Peyer's patch (tissue), 4 donors: ENCODE results near the gene VILL. TPM values are rescaled to one million over a fixed set of nuclear protein-coding genes. Genes with fewer than 3 reads are reported as not detected.
A peak's percentile ranks its signal among the peaks of the same experiment; 100 is the strongest.

Experiments
- DNase-seq, 3 donors: peaks; one replicate each; pipeline ENCODE4 v3.0.0-alpha.2; 2017 to 2019
- H3K27ac ChIP-seq, 4 donors: fragments of 200-600 bp; sonication (generic); one replicate each; pipeline ENCODE4 v1.5.1; 2016 to 2019
- H3K27me3 ChIP-seq, 2 donors: fragments of 200-600 bp; sonication (generic); one replicate each; pipeline ENCODE4 v1.5.1; 2019
- H3K36me3 ChIP-seq, 3 donors: fragments of 200-600 bp; sonication (generic); one replicate each; pipeline ENCODE4 v1.5.1; 2016 to 2019
- H3K4me1 ChIP-seq, 4 donors: fragments of 200-600 bp; sonication (generic); one replicate each; pipeline ENCODE4 v1.5.1; 2016 to 2019
- H3K4me3 ChIP-seq, 4 donors: fragments of 200-600 bp; sonication (generic); 1 replicate in 3 of 4; 2 replicates in 1 of 4; pipeline ENCODE4 v1.5.1; 2016 to 2019; ENCODE audit warnings: mild to moderate bottlenecking in 1 of 4
- H3K9me3 ChIP-seq, 4 donors: fragments of 200-600 bp; sonication (generic); one replicate each; pipeline ENCODE4 v1.5.1; 2016 to 2019; ENCODE audit warnings: mild to moderate bottlenecking in 1 of 4
- CTCF ChIP-seq, 6 experiments: fragments of 450-650 bp in 4 of 6; fragments of 200-600 bp in 2 of 6; sonication (generic) in 1 of 6; IDR thresholded peaks; one replicate each; pipeline ENCODE4 v1.5.1; 2017 to 2019; ENCODE audit warnings: antibody characterized with exemption in 6 of 6, mild to moderate bottlenecking in 3 of 6, moderate library complexity in 1 of 6
- POLR2A ChIP-seq, 2 donors: fragments of 450-650 bp; IDR thresholded peaks; one replicate each; pipeline ENCODE4 v1.5.1; 2017; ENCODE audit warnings: antibody characterized with exemption in 2 of 2, mild to moderate bottlenecking in 2 of 2, moderate library complexity in 2 of 2
- total RNA-seq, 4 donors: library from RNA; depleted of rRNA; stranded (reverse); fragments of >200 nt; gene quantifications; one replicate each; pipeline ENCODE4 v1.1.0, GENCODE V29; 2016

The VILL gene
- total RNA-seq, 4 donors from 2014 or later: 59.4 to 309 (median 230) TPM

GRCh38 chr3:38036286-38036685 lies 45.7 kb downstream of the VILL start:
- no peaks in the 10 kb centered on the region for H3K36me3 ChIP-seq
- peak in 1 of 3 donors; percentile 13 for DNase-seq
- H3K4me3 ChIP-seq: no peak overlapping the region
- no peak for TF ChIP-seq CTCF (IDR thresholded peaks at IDR 0.05)
- TF ChIP-seq POLR2A (IDR thresholded peaks at IDR 0.05): no peak
- no peak overlapping the region for H3K27ac ChIP-seq
- no peaks in the 10 kb centered on the region for H3K9me3 ChIP-seq
- peaks cover 0 to 16% (median 3%) of the 10 kb centered on the region in 4 donors for H3K4me1 ChIP-seq
- no peaks in the 10 kb centered on the region for H3K27me3 ChIP-seq

GRCh38 chr3:38036906-38037305 lies 46.3 kb downstream of the VILL start:
- peak in 1 of 3 donors; percentile 30 for DNase-seq
- TF ChIP-seq CTCF (IDR thresholded peaks at IDR 0.05): no peak
- no peaks in the 10 kb centered on the region for H3K36me3 ChIP-seq
- H3K27ac ChIP-seq: no peak overlapping the region
- no peaks in the 10 kb centered on the region for H3K9me3 ChIP-seq
- H3K4me3 ChIP-seq: no peak overlapping the region
- H3K4me1 ChIP-seq: peaks cover 0 to 16% (median 3%) of the 10 kb centered on the region in 4 donors
- H3K27me3 ChIP-seq: no peaks in the 10 kb centered on the region

- Histone ChIP-seq H3K27me3 (no peaks in the 10 kb centered on the region), H3K36me3 (no peaks in the 10 kb centered on the region), H3K4me3 (no peak overlapping the region), H3K27ac (peak overlapping the region; percentile 32 to 62 (median 54)), H3K4me1 (peaks cover 0 to 16% (median 3%) of the 10 kb centered on the region in 4 donors), H3K9me3 (no peaks in the 10 kb centered on the region)
- no peak for TF ChIP-seq CTCF (IDR thresholded peaks at IDR 0.05)
- no peak for TF ChIP-seq POLR2A (IDR thresholded peaks at IDR 0.05)
- no peak for DNase-seq
These were observed 47.9 kb downstream of the VILL start for GRCh38 chr3:38038447-38038911.

- no peaks in the 10 kb centered on the region for H3K9me3 ChIP-seq
- no peaks in the 10 kb centered on the region for H3K27me3 ChIP-seq
- H3K4me3 ChIP-seq: peak within 1 kb of the TSS; percentile 49 to 60 (median 52)
- peak within 1 kb of the TSS; percentile 32 to 62 (median 60) for H3K27ac ChIP-seq
- TF ChIP-seq CTCF (IDR thresholded peaks at IDR 0.05) (no peak), POLR2A (IDR thresholded peaks at IDR 0.05) (no peak)
- DNase-seq: peak; percentile 74 to 95 (median 83)
- H3K4me1 ChIP-seq: peaks cover 0 to 16% (median 3%) of the 10 kb centered on the region in 4 donors
- no peaks in the 10 kb centered on the region for H3K36me3 ChIP-seq
These were observed 48.7 kb downstream of the VILL start, which contains the start of gene DLEC1 for GRCh38 chr3:38039101-38039898. TSS of gene DLEC1 (plus strand) at chr3:38039208. CDS start at chr3:38039226, 18 bp downstream.

GRCh38 chr3:38039899-38040261 lies 49.3 kb downstream of the VILL start:
- Histone ChIP-seq H3K4me3 (peak overlapping the region; percentile 49 to 60 (median 52)), H3K36me3 (no peaks in the 10 kb centered on the region), H3K9me3 (no peaks in the 10 kb centered on the region), H3K27ac (peak overlapping the region in 3 of 4 donors; percentile 23 to 62 (median 60)), H3K4me1 (peaks cover 0 to 16% (median 3%) of the 10 kb centered on the region in 4 donors), H3K27me3 (no peaks in the 10 kb centered on the region)
- TF ChIP-seq POLR2A (IDR thresholded peaks at IDR 0.05) (no peak), CTCF (IDR thresholded peaks at IDR 0.05) (peak in 5 of 6 experiments; percentile 10 to 37 (median 19))
- peak in 2 of 3 donors; percentile 80 to 88 for DNase-seq
